ENCODE results near the gene CREB3L2. TPM values are rescaled to one million over a fixed set of nuclear protein-coding genes. Genes with fewer than 3 reads are reported as not detected.
"Not testable (repeated sequence)": the region's sequence is repeated elsewhere in the genome, so short reads cannot be mapped to it uniquely, and the experiment has no call there.

Gene CREB3L2
- total RNA-seq, 4 donors from 2014 or later, result 16.4 to 37.0 (median 19.9) TPM

DNA sequence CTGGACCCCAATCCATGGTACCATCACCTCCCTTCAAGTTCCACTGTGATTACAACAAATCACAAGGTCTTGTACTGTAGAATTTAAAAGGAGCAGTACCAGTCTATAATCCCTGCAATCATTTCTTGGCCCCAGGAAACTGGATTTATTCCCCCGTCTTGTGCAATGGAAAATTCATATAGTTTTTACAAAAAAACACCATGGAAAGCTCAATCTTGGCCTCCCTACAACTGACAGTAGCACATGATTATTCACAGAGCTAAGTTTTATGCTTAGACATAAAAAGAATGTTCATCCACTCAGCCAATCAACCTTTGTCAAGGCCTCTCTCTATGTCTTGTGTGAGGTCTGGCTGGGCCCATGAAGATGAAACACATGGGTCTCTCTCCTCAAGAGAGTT, 165.3 kb downstream of the CREB3L2 start:
- no peak overlapping the region for H3K27ac ChIP-seq
- intact Hi-C loops (cut with DNase I; ENCODE audit: low total_unique reads) (no loop called here), in situ Hi-C loops (cut with MboI; ENCODE audit: low pct_ligation_motif_present in 1 of 4, low pct_unique_long_range_greater_than_20kb in 1 of 4, low sequenced_read_pairs in 3 of 4) (loop anchor here in 1 of 4 donors (25.0 kb wide), 1 partner anchor 99 kb away; no protein-coding TSS in a partner anchor)
- DNase-seq, result no peak
- no peak for TF ChIP-seq EP300 (IDR thresholded peaks at IDR 0.05; ENCODE audit: low read depth)
- TF ChIP-seq POLR2A (IDR thresholded peaks at IDR 0.05), result no peak
- no peak for TF ChIP-seq POLR2AphosphoS5 (IDR thresholded peaks at IDR 0.05)
- TF ChIP-seq, protein P1, sequence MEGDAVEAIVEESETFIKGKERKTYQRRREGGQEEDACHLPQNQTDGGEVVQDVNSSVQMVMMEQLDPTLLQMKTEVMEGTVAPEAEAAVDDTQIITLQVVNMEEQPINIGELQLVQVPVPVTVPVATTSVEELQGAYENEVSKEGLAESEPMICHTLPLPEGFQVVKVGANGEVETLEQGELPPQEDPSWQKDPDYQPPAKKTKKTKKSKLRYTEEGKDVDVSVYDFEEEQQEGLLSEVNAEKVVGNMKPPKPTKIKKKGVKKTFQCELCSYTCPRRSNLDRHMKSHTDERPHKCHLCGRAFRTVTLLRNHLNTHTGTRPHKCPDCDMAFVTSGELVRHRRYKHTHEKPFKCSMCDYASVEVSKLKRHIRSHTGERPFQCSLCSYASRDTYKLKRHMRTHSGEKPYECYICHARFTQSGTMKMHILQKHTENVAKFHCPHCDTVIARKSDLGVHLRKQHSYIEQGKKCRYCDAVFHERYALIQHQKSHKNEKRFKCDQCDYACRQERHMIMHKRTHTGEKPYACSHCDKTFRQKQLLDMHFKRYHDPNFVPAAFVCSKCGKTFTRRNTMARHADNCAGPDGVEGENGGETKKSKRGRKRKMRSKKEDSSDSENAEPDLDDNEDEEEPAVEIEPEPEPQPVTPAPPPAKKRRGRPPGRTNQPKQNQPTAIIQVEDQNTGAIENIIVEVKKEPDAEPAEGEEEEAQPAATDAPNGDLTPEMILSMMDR (IDR thresholded peaks at IDR 0.05), result no peak
- H3K9me3 ChIP-seq, result peaks cover 6 to 10% of the 10 kb centered on the region in 2 donors
- H3K4me3 ChIP-seq, result no peak overlapping the region
- H3K36me3 ChIP-seq, result no peaks in the 10 kb centered on the region
- 89% methylated on average over 1 of the region's 1 CpG; no CpG with 5 or more reads in 1 of the 2 donors for WGBS, 2 donors (ENCODE audit: low coverage in 1 of 2)
- H3K4me1 ChIP-seq, result no peaks in the 10 kb centered on the region
- peaks cover 6% of the 10 kb centered on the region for H3K27me3 ChIP-seq

GRCh38 chr7:137836113-137836509, 165.8 kb downstream of the CREB3L2 start:
- in situ Hi-C loops (cut with MboI; ENCODE audit: low pct_ligation_motif_present in 1 of 4, low pct_unique_long_range_greater_than_20kb in 1 of 4, low sequenced_read_pairs in 3 of 4) (loop anchor here in 1 of 4 donors (25.0 kb wide), 1 partner anchor 99 kb away; no protein-coding TSS in a partner anchor), intact Hi-C loops (cut with DNase I; ENCODE audit: low total_unique reads) (no loop called here)
- TF ChIP-seq POLR2A (IDR thresholded peaks at IDR 0.05) (no peak), EP300 (IDR thresholded peaks at IDR 0.05; ENCODE audit: low read depth) (no peak), POLR2AphosphoS5 (IDR thresholded peaks at IDR 0.05) (no peak)
- TF ChIP-seq, protein P1 (IDR thresholded peaks at IDR 0.05), result no peak
- no peak overlapping the region for H3K4me3 ChIP-seq
- H3K9me3 ChIP-seq, result peaks cover 6 to 10% of the 10 kb centered on the region in 2 donors
- 75 to 78% methylated on average over 3 of the region's 3 CpGs for WGBS, 2 donors (ENCODE audit: low coverage in 1 of 2)
- H3K27me3 ChIP-seq, result peaks cover 6% of the 10 kb centered on the region
- DNase-seq, result no peak
- H3K4me1 ChIP-seq, result no peaks in the 10 kb centered on the region
- no peak overlapping the region for H3K27ac ChIP-seq
- no peaks in the 10 kb centered on the region for H3K36me3 ChIP-seq

DNA sequence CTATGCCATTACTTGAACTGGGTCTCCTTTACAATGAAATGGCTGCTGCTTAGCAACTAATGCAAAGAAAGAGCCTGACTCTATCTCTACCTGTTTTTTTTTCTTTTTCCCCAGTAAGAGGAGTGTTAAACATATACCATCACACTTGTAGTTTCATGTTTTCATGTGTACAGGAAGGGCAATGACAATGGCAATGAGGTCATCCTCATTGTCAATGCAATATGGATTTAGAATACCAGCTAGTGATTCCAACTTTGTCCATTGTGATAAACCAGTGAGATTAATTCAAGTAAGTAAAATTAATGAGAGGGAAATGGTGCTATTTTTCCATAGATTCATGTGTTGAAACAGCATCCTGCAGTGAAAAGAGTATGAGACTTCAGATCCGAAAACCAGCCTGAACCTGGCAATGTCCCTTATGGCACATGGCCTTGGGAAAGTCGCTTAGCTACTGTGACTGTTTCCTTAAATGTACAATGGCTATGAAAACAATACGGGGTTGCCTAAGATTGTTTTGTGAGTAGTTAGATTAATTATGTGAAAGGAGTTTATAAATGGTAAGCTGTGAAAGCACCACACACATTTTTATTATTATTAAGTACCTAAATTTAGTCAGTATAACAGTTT, 166.3 kb downstream of the CREB3L2 start:
- peaks cover 6 to 10% of the 10 kb centered on the region in 2 donors for H3K9me3 ChIP-seq
- H3K4me1 ChIP-seq, result no peaks in the 10 kb centered on the region
- WGBS, 2 donors (ENCODE audit: low coverage in 1 of 2), result 61 to 80% methylated on average over 3 of the region's 3 CpGs
- no peaks in the 10 kb centered on the region for H3K36me3 ChIP-seq
- H3K27me3 ChIP-seq, result peaks cover 6% of the 10 kb centered on the region
- H3K4me3 ChIP-seq, result no peak overlapping the region
- no peak for DNase-seq
- TF ChIP-seq EP300 (IDR thresholded peaks at IDR 0.05; ENCODE audit: low read depth), result no peak
- TF ChIP-seq, protein P1 (IDR thresholded peaks at IDR 0.05), result no peak
- no peak for TF ChIP-seq POLR2A (IDR thresholded peaks at IDR 0.05)
- no peak for TF ChIP-seq POLR2AphosphoS5 (IDR thresholded peaks at IDR 0.05)
- no peak overlapping the region for H3K27ac ChIP-seq
- in situ Hi-C loops (cut with MboI; ENCODE audit: low pct_ligation_motif_present in 1 of 4, low pct_unique_long_range_greater_than_20kb in 1 of 4, low sequenced_read_pairs in 3 of 4) (loop anchor here in 1 of 4 donors (25.0 kb wide), 1 partner anchor 98 kb away; no protein-coding TSS in a partner anchor), intact Hi-C loops (cut with DNase I; ENCODE audit: low total_unique reads) (no loop called here)

DNA sequence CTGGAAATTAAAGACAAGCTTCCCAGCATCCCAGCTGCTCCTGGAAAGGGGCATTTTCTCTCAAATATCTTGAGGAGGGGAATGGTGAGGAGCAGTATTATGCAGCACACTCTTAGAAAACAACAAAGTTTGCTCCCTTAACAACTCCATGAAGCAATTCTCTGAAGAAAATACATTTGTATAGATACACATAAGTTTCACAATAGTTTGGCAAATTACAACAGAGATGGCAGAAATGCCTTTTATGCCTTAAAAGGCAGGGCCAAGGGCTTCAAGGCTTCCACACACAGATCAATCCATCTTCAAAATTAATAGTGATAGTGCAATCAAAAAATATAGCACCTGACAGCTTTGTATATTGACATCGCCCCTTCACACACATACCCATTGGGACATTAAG, 167.3 kb downstream of the CREB3L2 start:
- intact Hi-C loops (cut with DNase I; ENCODE audit: low total_unique reads) (no loop called here), in situ Hi-C loops (cut with MboI; ENCODE audit: low pct_ligation_motif_present in 1 of 4, low pct_unique_long_range_greater_than_20kb in 1 of 4, low sequenced_read_pairs in 3 of 4) (loop anchor here in 1 of 4 donors (25.0 kb wide), 1 partner anchor 97 kb away; no protein-coding TSS in a partner anchor)
- H3K36me3 ChIP-seq, result no peaks in the 10 kb centered on the region
- peaks cover 6 to 10% of the 10 kb centered on the region in 2 donors for H3K9me3 ChIP-seq
- WGBS, 2 donors (ENCODE audit: low coverage in 1 of 2), result 86 to 88% methylated on average over 1 of the region's 1 CpG
- TF ChIP-seq, protein P1 (IDR thresholded peaks at IDR 0.05), result no peak
- no peak for TF ChIP-seq POLR2A (IDR thresholded peaks at IDR 0.05)
- TF ChIP-seq POLR2AphosphoS5 (IDR thresholded peaks at IDR 0.05), result no peak
- no peak for TF ChIP-seq EP300 (IDR thresholded peaks at IDR 0.05; ENCODE audit: low read depth)
- DNase-seq, result no peak
- H3K4me1 ChIP-seq, result no peaks in the 10 kb centered on the region
- H3K27ac ChIP-seq, result no peak overlapping the region
- H3K27me3 ChIP-seq, result peaks cover under 1% of the 10 kb centered on the region
- no peak overlapping the region for H3K4me3 ChIP-seq

DNA sequence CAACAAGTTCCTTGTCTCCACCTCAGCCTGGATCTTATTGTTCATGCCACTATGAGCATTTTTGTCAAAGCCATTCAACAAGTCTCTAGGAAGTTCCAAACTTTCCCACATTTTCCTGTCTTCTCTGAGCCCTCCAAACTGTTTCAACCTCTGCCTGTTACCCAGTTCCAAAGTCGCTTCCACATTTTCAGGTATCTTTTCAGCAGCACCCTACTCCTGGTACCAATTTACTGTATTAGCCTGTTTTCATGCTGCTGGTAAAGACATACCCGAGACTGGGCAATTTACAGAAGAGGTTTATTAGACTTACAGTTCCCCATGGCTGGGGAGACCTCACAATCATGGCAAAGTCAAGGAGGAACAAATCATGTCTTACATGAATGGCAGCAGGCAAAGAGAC, 168.9 kb downstream of the CREB3L2 start:
- H3K4me1 ChIP-seq; H3K36me3 ChIP-seq; H3K27ac ChIP-seq; H3K9me3 ChIP-seq; DNase-seq; H3K27me3 ChIP-seq; intact Hi-C loops (cut with DNase I; ENCODE audit: low total_unique reads); H3K4me3 ChIP-seq: not testable (repeated sequence)
- in situ Hi-C loops (cut with MboI; ENCODE audit: low pct_ligation_motif_present in 1 of 4, low pct_unique_long_range_greater_than_20kb in 1 of 4, low sequenced_read_pairs in 3 of 4), result loop anchor here in 1 of 4 donors (25.0 kb wide), 1 partner anchor 96 kb away; no protein-coding TSS in a partner anchor
- 82 to 100% methylated on average over 2 of the region's 2 CpGs for WGBS, 2 donors (ENCODE audit: low coverage in 1 of 2)
